IMR-90 (cell line): ENCODE results near the gene CEP70. TPM values are rescaled to one million over a fixed set of nuclear protein-coding genes. Genes with fewer than 3 reads are reported as not detected.

ENCODE experiments used
- ATAC-seq: fragments of 200-7000 bp; cut with Tn5 transposase; 2 replicates; pipeline ENCODE4 v1.9.1; 2020; ENCODE audit warnings: low read depth, mild to moderate bottlenecking, moderate library complexity
- BruUV-seq: library from RNA; stranded (reverse); fragments of 400-500 nt; replicated peaks from 2 replicates; lab custom pipeline; 2021; lab: Mats Ljungman, UMichigan
- CTCF ChIA-PET: fragments of 300-600 bp; formaldehyde crosslinking; extraction: SDS; loops from one replicate; lab custom pipeline; 2021; ENCODE audit warnings: antibody characterized with exemption; lab: Yijun Ruan, JAX
- POLR2A ChIA-PET: fragments of 300-600 bp; sonication (Branson Sonifier 250); formaldehyde crosslinking; loops from one replicate; lab custom pipeline; 2022; ENCODE audit warnings: antibody characterized with exemption; ENCODE audit not compliant: unreplicated experiment; lab: Charles Lee
- DNase-seq: peaks from one replicate; pipeline ENCODE4 v3.0.0; 2013
- H2AFZ ChIP-seq: replicated peaks from 2 replicates; pipeline ENCODE3; 2013; ENCODE audit warnings: low read length, mild to moderate bottlenecking; ENCODE audit not compliant: poor library complexity
- H2AK5ac ChIP-seq: 2 replicates; pipeline ENCODE4 v1.6.1; 2013; ENCODE audit warnings: low read depth, low read length, inconsistent platforms
- H2AK9ac ChIP-seq: replicated peaks from 2 replicates; pipeline ENCODE3; 2013; ENCODE audit warnings: mild to moderate bottlenecking, low read depth, low read length, moderate library complexity; ENCODE audit not compliant: poor library complexity
- H2BK120ac ChIP-seq: 2 replicates; pipeline ENCODE4 v1.6.1; 2013; ENCODE audit warnings: low read depth, low read length, inconsistent platforms
- H2BK15ac ChIP-seq: 3 replicates; pipeline ENCODE4 v1.6.1; 2013; ENCODE audit warnings: low read depth, low read length, inconsistent platforms
- H2BK20ac ChIP-seq: 2 replicates; pipeline ENCODE4 v1.6.1; 2013; ENCODE audit warnings: low read depth, mild to moderate bottlenecking, inconsistent platforms, low read length, moderate library complexity
- H2BK5ac ChIP-seq: 2 replicates; pipeline ENCODE4 v1.6.1; 2013; ENCODE audit warnings: mild to moderate bottlenecking, low read depth, low read length, inconsistent platforms; ENCODE audit not compliant: poor library complexity, severe bottlenecking
- H3K14ac ChIP-seq: replicated peaks from 2 replicates; pipeline ENCODE4 v1.6.1; 2013; ENCODE audit warnings: low read depth, low read length, inconsistent platforms
- H3K18ac ChIP-seq: 2 replicates; pipeline ENCODE4 v1.6.1; 2013; ENCODE audit warnings: low read depth, low read length, control low read depth
- H3K23ac ChIP-seq: 2 replicates; pipeline ENCODE4 v1.6.1; 2013; ENCODE audit warnings: low read depth, low read length, inconsistent platforms
- H3K27ac ChIP-seq: 2 replicates; pipeline ENCODE4 v1.5.1; 2013; ENCODE audit warnings: mild to moderate bottlenecking, control low read depth, low read length; ENCODE audit not compliant: insufficient read depth
- H3K27me3 ChIP-seq: 2 replicates; pipeline ENCODE4 v1.6.1; 2013; ENCODE audit warnings: low read length; ENCODE audit not compliant: control insufficient read depth, insufficient read depth
- H3K36me3 ChIP-seq: 2 replicates; pipeline ENCODE4 v1.6.1; 2013; ENCODE audit warnings: low read length, mixed read lengths; ENCODE audit not compliant: control insufficient read depth, insufficient read depth
- H3K4ac ChIP-seq: 2 replicates; pipeline ENCODE4 v1.6.1; 2013; ENCODE audit warnings: low read depth, low read length, inconsistent platforms
- H3K4me1 ChIP-seq: 2 replicates; pipeline ENCODE4 v1.6.1; 2013; ENCODE audit warnings: low read length, mixed read lengths; ENCODE audit not compliant: control insufficient read depth, insufficient read depth
- H3K4me2 ChIP-seq: 2 replicates; pipeline ENCODE4 v1.6.1; 2013; ENCODE audit warnings: low read depth, mild to moderate bottlenecking, control low read depth, low read length, moderate library complexity
- H3K4me3 ChIP-seq: 2 replicates; pipeline ENCODE4 v1.5.1; 2013; ENCODE audit warnings: low read depth, mild to moderate bottlenecking, control low read depth, low read length, moderate library complexity; ENCODE audit not compliant: insufficient read depth
- H3K56ac ChIP-seq: 2 replicates; pipeline ENCODE4 v1.6.1; 2013; ENCODE audit warnings: low read length, inconsistent platforms; ENCODE audit not compliant: insufficient read depth; ENCODE audit errors: extremely low read depth
- H3K79me1 ChIP-seq, 2 experiments: 2 replicates each; pipeline ENCODE4 v1.6.1; 2013; ENCODE audit warnings: low read length in 2 of 2, inconsistent platforms in 1 of 2, low read depth in 1 of 2
- H3K9ac ChIP-seq: 2 replicates; pipeline ENCODE4 v1.6.1; 2013; ENCODE audit warnings: low read depth, low read length, control low read depth
- H3K9me1 ChIP-seq: 2 replicates; pipeline ENCODE4 v1.6.1; 2013; ENCODE audit warnings: low read length, inconsistent platforms; ENCODE audit not compliant: insufficient read depth
- H3K9me3 ChIP-seq: 2 replicates; pipeline ENCODE4 v1.6.1; 2013; ENCODE audit warnings: low read length; ENCODE audit not compliant: control insufficient read depth, insufficient read depth
- H4K20me1 ChIP-seq: 2 replicates; pipeline ENCODE4 v1.6.1; 2013; ENCODE audit warnings: low read length, inconsistent platforms; ENCODE audit not compliant: insufficient read depth
- H4K5ac ChIP-seq: 2 replicates; pipeline ENCODE4 v1.6.1; 2013; ENCODE audit warnings: mild to moderate bottlenecking, low read depth, low read length, control low read depth
- H4K8ac ChIP-seq, 2 experiments: 2 replicates each; pipeline ENCODE4 v1.6.1; 2013; ENCODE audit warnings: low read depth in 2 of 2, low read length in 2 of 2, control low read depth in 1 of 2, inconsistent platforms in 1 of 2
- H4K91ac ChIP-seq: 2 replicates; pipeline ENCODE4 v1.6.1; 2013; ENCODE audit warnings: low read depth, low read length, inconsistent platforms; ENCODE audit not compliant: insufficient read depth
- BHLHE40 ChIP-seq: fragments of 150-350 bp; IDR thresholded peaks from 2 replicates; pipeline ENCODE4 v1.6.1; 2016; ENCODE audit warnings: mild to moderate bottlenecking, low read depth, low read length
- ELK1 ChIP-seq: fragments of 150-350 bp; IDR thresholded peaks from 2 replicates; pipeline ENCODE4 v1.6.1; 2016; ENCODE audit warnings: low read depth, mild to moderate bottlenecking, low read length, moderate library complexity, borderline replicate concordance
- FOS ChIP-seq: fragments of 150-350 bp; IDR thresholded peaks from 2 replicates; pipeline ENCODE4 v1.6.1; 2016; ENCODE audit warnings: low read depth, low read length
- MAFK ChIP-seq: IDR thresholded peaks from 2 replicates; pipeline ENCODE4 v1.6.1; 2012; ENCODE audit warnings: low read depth, low read length, improper control_type of control experiment
- MAZ ChIP-seq: IDR thresholded peaks from 2 replicates; pipeline ENCODE4 v1.6.1; 2012; ENCODE audit warnings: low read depth, mild to moderate bottlenecking, low read length, improper control_type of control experiment, moderate library complexity, borderline replicate concordance
- POLR2A ChIP-seq: IDR thresholded peaks from 2 replicates; pipeline ENCODE4 v1.6.1; 2012; ENCODE audit warnings: mild to moderate bottlenecking, low read depth, low read length
- RAD21 ChIP-seq: IDR thresholded peaks from 2 replicates; pipeline ENCODE4 v1.6.1; 2012; ENCODE audit warnings: low read length, improper control_type of control experiment
- RCOR1 ChIP-seq: IDR thresholded peaks from 2 replicates; pipeline ENCODE4 v1.6.1; 2012; ENCODE audit warnings: mild to moderate bottlenecking, low read length, improper control_type of control experiment; ENCODE audit not compliant: insufficient replicate concordance
- USF2 ChIP-seq: fragments of 150-350 bp; IDR thresholded peaks from 2 replicates; pipeline ENCODE4 v1.6.1; 2017; ENCODE audit warnings: mild to moderate bottlenecking, antibody characterized with exemption, low read length, low read depth
- WGBS, 2 experiments: methylation state at CpG; one replicate each; pipeline versions ENCODE4 v1.1.5 to v1.1.7; 2013; ENCODE audit warnings: missing lambda C conversion rate in 2 of 2; ENCODE audit not compliant: insufficient read length in 1 of 2; ENCODE audit errors: extremely low coverage in 2 of 2; 5-methylcytosine and 5-hydroxymethylcytosine counted together
- dilution Hi-C: fragments of 300-500 bp; cut with HindIII; formaldehyde crosslinking; loops from one replicate; pipeline ENCODE4 v1.14.3; 2018; ENCODE audit warnings: low sequenced_read_pairs; ENCODE audit not compliant: unreplicated experiment
- in situ Hi-C: fragments of 300-500 bp; cut with MboI; formaldehyde crosslinking; loops from 3 replicates; pipeline ENCODE4 v1.14.3; 2019; ENCODE audit warnings: low sequenced_read_pairs, inconsistent platforms, mixed read lengths
- intact Hi-C: fragments of 100-400 bp; cut with micrococcal nuclease; formaldehyde crosslinking; loops from 2 replicates; pipeline ENCODE4 v1.10.0; 2022
- polyA plus RNA-seq, 3 experiments: library from polyadenylated mRNA; depleted of rRNA; stranded (reverse); fragments of >200 nt; gene quantifications; 2 replicates each; pipeline ENCODE4 v1.2.3, GENCODE V29; 2012; ENCODE audit warnings: low replicate concordance in 1 of 3
- total RNA-seq: library from RNA; depleted of rRNA; stranded (reverse); fragments of >200 nt; gene quantifications from 2 replicates; pipeline ENCODE4 v1.2.3, GENCODE V29; 2012

Gene CEP70
- total and polyA plus RNA-seq, 2 of the 4 experiments (the other 2 are of a cell fraction) = 4.6 to 11.1 TPM

- Histone ChIP-seq H3K9me3 (peaks cover 23% of the 10 kb centered on the region), H3K36me3 (peaks cover 16% of the 10 kb centered on the region), H2AK9ac (no peak overlapping the region), H3K23ac (no peak overlapping the region), H3K56ac (no peak overlapping the region), H3K27me3 (no peaks in the 10 kb centered on the region), H3K9ac (no peak overlapping the region), H2AK5ac (no peak overlapping the region), H3K4ac (no peak overlapping the region), H3K4me2 (no peak overlapping the region), H3K27ac (no peak overlapping the region), H3K4me3 (no peak overlapping the region), H3K4me1 (no peaks in the 10 kb centered on the region), H3K18ac (no peak overlapping the region), H2BK120ac (no peak overlapping the region), H2BK20ac (no peak overlapping the region), H3K79me1 (no peaks in the 10 kb centered on the region), H4K91ac (no peak overlapping the region), H2BK5ac (no peak overlapping the region), H2BK15ac (no peak overlapping the region), H4K8ac (no peak overlapping the region), H2AFZ (no peak overlapping the region), H4K20me1 (no peaks in the 10 kb centered on the region), H3K9me1 (no peaks in the 10 kb centered on the region), H3K14ac (no peak overlapping the region), H4K5ac (no peak overlapping the region)
- no peak for TF ChIP-seq POLR2A
- TF ChIP-seq FOS = no peak
- TF ChIP-seq MAZ = no peak
- TF ChIP-seq MAFK = no peak
- TF ChIP-seq BHLHE40 = no peak
- TF ChIP-seq ELK1 = no peak
- TF ChIP-seq RCOR1 = no peak
- TF ChIP-seq RAD21 = no peak
- TF ChIP-seq USF2 = no peak
- ATAC-seq (no peak), DNase-seq (no peak)
- WGBS, 2 experiments = no CpG with 5 or more reads among the region's 1 CpG
- POLR2A ChIA-PET = no interaction called here
- dilution Hi-C loops = no loop called here
- in situ Hi-C loops = no loop called here
- CTCF ChIA-PET = no interaction called here
- intact Hi-C loops = no loop called here
- BruUV-seq = no TSS peak
Measured at GRCh38 chr3:138544546-138544945, 49.5 kb downstream of the CEP70 start.
